Measurements from ENCODE around the gene PLCG2. TPM values are rescaled to one million over a fixed set of nuclear protein-coding genes. Genes with fewer than 3 reads are reported as not detected.

The PLCG2 gene
- total RNA-seq, 1 experiment from 2014 or later, result 6.0 TPM

GRCh38 chr16:81803332-81803731 is 24.2 kb downstream of the PLCG2 start:
- no peak overlapping the region for H3K9ac ChIP-seq (ENCODE audit: extremely low read depth, insufficient read length, low read length)
- no CpG with 5 or more reads among the region's 3 CpGs for WGBS (ENCODE audit: extremely low coverage, insufficient read length, low lambda C conversion rate)
- no peak overlapping the region for H4K5ac ChIP-seq (ENCODE audit: insufficient read length, low read depth, low read length)
- H3K27me3 Mint-ChIP-seq (ENCODE audit: low read depth), result no peaks in the 10 kb centered on the region; the same call in 1 of the 2 replicates
- H3K4me3 Mint-ChIP-seq, result no peak overlapping the region
- no peak overlapping the region for H2BK12ac ChIP-seq (ENCODE audit: insufficient read length, low read depth, low read length)
- no peak overlapping the region for H3K27ac ChIP-seq (ENCODE audit: insufficient read length, low read depth, low read length)
- H3K27me3 ChIP-seq (ENCODE audit: insufficient read depth, low read length), result no peaks in the 10 kb centered on the region
- H3K14ac ChIP-seq (ENCODE audit: insufficient read depth, low read length), result no peak overlapping the region
- H3K9me3 ChIP-seq (ENCODE audit: control insufficient read depth, low read depth, low read length), result no peaks in the 10 kb centered on the region
- H2BK20ac ChIP-seq (ENCODE audit: low read depth, low read length, poor library complexity, severe bottlenecking), result no peak overlapping the region
- H3K18ac ChIP-seq (ENCODE audit: insufficient read length, low read depth, low read length), result no peak overlapping the region
- TF ChIP-seq CTCF (conservative IDR thresholded peaks at IDR 0.05), result no peak
- H2BK120ac ChIP-seq (ENCODE audit: low read depth, low read length, poor library complexity, severe bottlenecking), result no peak overlapping the region
- H2BK5ac ChIP-seq (ENCODE audit: insufficient read length, low read length), result no peak overlapping the region
- no peaks in the 10 kb centered on the region for H3K23me2 ChIP-seq (ENCODE audit: insufficient read length, low read depth, low read length, poor library complexity, severe bottlenecking)
- no peaks in the 10 kb centered on the region for H4K20me1 ChIP-seq (ENCODE audit: control insufficient read depth, insufficient read depth, insufficient read length)
- no peak overlapping the region for H3K27ac Mint-ChIP-seq
- no peaks in the 10 kb centered on the region for H3K4me1 ChIP-seq (ENCODE audit: insufficient read depth, low read length)
- no peaks in the 10 kb centered on the region for H3K36me3 Mint-ChIP-seq (ENCODE audit: insufficient read depth in 1 of 3, low read depth in 3 of 3)
- no peaks in the 10 kb centered on the region for H3K9me3 Mint-ChIP-seq
- H3K79me2 ChIP-seq (ENCODE audit: insufficient read depth, low read length), result no peaks in the 10 kb centered on the region
- H2AK5ac ChIP-seq (ENCODE audit: insufficient read length, low read length), result no peak overlapping the region
- no peak overlapping the region for H3T11ph ChIP-seq (ENCODE audit: low read length)
- no peak overlapping the region for H3K4me2 ChIP-seq (ENCODE audit: insufficient read depth, insufficient read length, low read length)
- no peak overlapping the region for H3K23ac ChIP-seq (ENCODE audit: insufficient read length, low read depth, low read length)
- no peak overlapping the region for H2AFZ ChIP-seq (ENCODE audit: low read length)
- H3K79me1 ChIP-seq (ENCODE audit: insufficient read depth, low read depth, low read length, poor library complexity, severe bottlenecking), result no peaks in the 10 kb centered on the region
- H4K8ac ChIP-seq (replicated peaks; ENCODE audit: insufficient read length, low read depth, low read length), result no peak overlapping the region
- no peak overlapping the region for H2BK15ac ChIP-seq (ENCODE audit: low read depth, low read length)
- peaks cover 11 to 17% of the 10 kb centered on the region in 2 experiments for H3K4me1 Mint-ChIP-seq
- H3K4ac ChIP-seq (ENCODE audit: low read depth, low read length), result no peak overlapping the region
- no peak overlapping the region for H4K91ac ChIP-seq (ENCODE audit: insufficient read length, low read depth, low read length)
- no peak overlapping the region for H3K56ac ChIP-seq (ENCODE audit: insufficient read length, low read depth, low read length)
- no peak for DNase-seq
